ENCODE data around the gene OSBPL6.
"Not testable (repeated sequence)": the region's sequence is repeated elsewhere in the genome, so short reads cannot be mapped to it uniquely, and the experiment has no call there.

The OSBPL6 gene

DNA sequence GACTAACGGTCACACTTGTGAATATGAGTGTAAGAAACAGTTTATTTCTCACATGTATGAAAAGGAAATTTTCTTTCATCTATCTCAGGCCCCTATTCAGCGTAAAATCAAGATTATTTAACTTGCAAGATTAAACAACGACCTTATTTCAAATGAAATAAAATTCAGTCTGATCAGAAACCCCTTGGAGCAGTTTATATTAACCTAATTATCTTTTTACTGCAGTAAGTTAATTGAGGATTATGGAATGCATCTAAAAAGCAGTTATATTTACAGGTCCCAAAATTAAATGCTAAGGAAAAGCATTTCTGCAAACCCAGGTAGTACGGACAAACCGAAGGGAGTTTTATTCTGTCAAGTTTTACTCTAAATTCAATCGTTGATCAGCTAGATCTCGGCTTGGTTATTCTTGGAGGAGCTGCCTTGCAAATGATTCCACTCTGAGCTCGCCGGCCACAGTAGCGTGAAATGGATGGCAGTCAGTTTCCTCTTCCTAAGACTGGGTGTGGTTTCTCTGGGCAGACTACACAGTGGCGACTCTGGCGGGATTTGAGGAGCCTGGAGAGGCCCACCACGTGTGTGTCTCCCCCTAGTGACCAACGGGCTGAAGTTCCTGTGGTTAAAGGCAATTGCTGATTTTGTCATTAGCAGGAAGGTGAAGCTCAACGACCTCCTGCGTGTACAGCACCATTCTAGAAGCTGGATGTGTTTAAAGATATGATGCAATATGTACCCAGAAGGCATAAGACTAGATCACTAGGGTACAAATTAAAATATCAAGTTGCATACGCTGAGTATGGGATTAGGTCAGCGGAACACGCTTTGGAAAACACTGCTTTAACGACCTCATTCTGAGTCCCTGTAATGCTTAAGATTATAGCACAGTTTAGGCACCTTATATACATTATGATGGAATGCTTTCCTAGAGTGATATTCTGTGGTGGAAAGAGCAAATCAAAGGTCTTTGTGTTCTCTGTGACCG lies 220.2 kb downstream of the OSBPL6 start:
- DNase-seq: peak; percentile 8 to 50 (median 29)

DNA sequence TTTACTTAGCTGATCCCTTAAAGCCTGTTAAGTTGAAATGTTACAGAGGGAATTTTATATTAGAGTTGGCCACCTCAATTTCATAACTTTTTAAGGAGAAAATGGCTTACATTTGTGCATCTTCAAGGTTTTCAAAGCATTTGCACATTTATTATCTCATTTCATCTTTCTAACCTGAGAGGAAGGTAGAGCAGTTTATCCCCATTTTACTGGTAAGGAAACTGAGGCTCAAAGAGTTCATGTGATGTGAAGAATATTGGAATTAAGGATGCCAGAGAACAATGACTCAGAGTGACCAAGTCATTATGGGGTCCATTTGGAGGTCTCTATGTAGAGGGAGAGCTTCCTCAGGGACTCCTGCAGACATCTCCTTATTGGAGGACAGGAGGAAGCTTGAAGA lies 221.7 kb downstream of the OSBPL6 start:
- no peak for DNase-seq

DNA sequence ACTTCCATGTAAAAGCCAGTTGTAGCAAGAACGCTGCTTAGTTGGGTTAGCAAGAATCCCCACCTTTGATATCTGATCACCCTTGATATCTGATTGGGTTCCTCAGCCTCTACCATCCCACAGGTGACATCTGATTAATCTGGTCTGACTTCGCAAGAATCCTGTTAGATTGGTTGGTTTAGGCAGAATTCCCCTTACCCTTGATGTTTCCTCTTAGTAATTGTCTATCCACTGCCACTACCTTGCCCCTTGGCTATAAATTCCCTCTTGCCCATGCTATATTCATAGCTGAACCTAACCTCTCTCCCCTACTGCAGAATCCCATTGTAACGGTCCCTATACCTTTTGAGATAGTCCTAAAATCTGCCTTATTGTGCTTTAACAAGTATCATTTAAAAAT lies 223.6 kb downstream of the OSBPL6 start:
- no peak for DNase-seq

DNA sequence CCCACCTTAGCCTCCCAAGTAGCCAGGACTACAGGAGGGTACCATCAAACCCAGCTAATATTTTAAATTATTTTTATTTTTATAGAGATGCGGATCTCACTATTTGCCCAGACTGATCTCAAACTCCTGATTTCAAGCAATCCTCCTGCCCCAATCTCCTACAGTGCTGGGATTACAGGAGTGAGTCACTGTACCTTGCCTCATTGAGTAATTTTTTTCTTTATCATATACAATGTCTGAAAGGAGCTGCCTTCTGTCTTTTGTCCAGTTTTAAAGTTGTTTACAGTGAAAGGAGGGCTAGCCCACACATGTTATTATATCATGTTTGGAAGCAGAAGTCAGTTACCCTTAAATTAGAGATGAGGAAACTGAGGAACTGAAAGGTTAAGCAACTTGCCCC lies 224.1 kb downstream of the OSBPL6 start:
- DNase-seq: no peak

DNA sequence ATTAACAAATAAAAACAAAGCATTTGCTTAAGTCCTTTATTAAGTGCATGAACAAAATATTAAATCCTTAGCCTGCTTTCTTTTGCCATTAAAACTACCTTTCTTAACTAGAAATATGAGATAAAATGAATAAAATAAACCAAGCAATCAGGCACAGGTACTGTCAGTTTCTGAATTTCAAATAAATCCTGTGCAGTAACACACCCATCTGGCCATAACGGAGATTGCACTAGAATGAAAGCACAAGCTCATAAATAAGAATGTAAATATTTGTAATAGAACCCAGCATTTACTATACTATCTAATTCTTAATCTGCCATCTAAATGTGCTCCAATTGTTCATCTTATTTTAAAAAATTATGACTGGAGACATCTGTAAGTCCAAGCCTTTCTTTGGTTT lies 224.8 kb downstream of the OSBPL6 start:
- DNase-seq: no peak

DNA sequence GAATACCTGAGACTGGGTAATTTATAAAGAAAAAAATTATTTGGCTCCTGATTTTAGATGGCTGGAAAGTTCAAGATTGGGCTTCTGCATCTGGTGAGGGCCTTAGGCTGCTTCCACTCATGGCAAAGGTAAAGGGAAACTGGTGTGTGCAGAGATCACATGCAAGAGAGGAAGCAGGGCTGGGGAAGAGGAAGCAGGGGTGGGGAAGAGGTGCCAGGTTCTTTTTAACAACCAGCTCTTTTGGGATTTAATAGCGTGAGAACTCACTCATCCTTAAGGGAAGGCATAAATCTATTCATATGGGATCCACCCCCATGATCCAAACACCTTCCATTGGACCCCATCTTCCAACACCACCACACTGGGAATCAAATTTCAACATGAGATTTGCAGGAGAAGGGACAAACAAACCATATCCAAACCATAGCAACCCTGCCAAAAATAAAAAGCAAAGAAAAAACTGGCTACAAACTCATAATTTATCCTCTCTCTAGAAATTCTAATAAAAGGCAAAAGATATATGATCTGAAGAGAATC lies 226.2 kb downstream of the OSBPL6 start:
- DNase-seq: no peak

DNA sequence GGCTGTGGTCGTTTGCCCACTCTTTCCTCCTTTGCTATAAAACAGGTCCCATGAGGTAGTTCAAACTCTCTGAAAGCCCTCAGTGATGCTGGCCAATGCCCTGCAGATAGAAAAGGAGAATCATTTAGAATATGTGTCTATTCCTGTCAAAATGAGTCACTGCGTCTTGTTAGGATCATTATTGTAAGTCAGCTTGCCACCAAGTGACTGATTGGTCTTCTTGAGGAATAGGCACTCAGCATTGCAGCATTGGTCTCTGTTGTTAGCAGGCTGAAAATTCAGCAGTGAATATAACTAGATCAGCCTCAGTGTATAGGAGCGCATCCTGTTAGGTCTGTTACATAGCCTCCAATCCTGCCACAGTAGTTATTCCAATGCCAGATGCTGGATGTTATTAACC lies 227.8 kb downstream of the OSBPL6 start:
- DNase-seq: no peak

DNA sequence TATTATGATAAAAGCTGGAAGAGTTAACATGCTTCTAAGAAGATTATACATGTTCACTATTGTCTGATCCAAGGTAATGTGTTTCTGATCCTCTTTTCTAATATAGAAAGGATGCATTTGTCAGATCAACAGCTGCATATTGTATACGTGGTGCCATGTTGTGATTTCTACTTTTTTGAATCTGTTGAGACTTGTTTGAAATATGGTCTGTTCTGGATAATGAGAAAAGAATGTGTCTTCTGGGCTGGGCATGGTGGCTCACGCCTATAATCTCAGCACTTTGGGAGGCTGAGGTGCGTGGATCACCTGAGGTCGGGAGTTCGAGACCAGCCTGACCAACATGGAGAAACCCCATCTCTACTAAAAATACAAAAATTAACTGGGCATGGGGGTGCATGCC lies 229.4 kb downstream of the OSBPL6 start:
- not testable (repeated sequence) for DNase-seq

DNA sequence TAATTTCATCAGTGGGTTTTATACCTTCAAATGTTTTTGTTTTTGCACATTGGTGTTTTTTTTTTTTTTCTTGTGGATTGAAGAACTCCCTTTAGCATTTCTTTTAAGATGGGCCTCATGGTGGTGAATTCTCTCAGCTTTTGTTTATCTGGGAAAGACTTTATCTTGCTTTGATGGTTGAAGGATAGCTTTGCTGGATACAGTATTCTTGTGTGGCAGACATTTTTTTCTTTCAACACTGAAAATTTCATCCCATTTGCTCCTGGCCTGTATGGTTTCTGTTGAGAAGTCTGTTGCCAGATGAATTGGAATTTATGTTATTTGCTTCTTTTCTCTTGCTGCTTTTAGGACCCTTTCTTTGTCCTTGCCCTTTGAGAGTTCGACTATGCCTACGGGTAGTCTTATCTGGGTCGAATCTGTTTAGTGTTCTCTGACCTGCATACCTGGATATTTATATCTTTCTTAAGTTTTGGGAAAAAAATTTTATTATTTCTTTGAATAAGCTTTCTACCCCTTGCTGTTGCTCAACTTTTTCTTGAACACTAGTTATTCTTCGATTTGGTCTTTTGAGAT lies 231.0 kb downstream of the OSBPL6 start:
- DNase-seq: no peak

DNA sequence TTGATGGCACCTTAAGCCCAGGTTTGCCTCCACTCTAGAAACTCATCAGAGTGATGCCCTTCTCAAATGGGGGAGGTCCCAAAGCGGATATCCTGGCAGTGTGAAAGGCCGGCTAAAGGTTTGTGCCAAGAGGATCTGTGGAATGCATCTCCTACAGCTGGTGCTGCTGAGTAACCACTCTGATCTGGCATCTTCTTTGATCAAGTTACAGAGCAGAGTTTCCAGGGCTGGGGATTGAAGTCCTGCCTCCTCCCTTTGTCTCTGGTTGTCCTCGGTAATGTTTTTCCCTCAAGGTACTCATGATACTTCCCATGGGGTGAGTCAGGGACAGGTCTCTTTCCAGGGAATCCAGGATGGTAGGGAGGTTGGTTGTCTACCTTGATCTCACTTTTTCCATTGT lies 232.1 kb downstream of the OSBPL6 start:
- DNase-seq: no peak

DNA sequence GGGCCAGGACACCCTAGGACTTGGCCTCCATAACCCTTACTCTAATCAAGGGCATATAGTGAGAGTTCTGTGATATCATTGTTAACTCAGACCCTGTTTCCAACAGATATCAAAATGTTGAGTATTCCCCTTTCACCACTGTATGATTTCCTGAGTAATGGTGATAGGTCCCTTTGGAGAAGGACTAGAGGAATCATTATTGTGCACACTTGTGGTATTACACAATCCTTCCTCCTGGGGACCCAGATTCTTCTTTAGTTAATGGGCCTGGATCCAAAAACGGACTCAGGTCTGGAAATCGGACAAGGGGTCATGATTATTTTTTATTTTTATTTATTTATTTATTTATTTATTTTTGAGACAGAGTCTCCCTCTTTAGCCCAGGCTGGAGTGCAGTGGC lies 233.1 kb downstream of the OSBPL6 start:
- DNase-seq: no peak

DNA sequence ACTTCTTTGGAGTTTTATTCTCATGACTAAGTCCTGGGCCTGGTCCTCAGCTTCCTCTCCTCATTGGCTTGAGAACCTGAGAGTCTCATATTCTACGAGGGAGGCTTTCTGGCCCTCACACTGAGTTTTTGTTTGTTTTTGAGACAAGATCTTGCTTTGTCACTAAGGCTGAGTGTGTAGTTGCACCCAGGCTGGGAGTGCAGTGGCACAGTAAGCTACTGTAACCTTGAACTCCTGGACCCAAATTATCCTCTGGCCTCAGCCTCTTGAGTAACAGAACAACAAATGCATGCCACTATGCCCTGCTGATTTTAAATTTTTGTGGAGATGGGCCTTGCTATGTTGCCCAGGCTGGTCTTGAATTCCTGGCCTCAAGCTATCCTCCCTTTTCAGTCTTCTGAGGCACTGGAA lies 234.1 kb downstream of the OSBPL6 start:
- DNase-seq: no peak

DNA sequence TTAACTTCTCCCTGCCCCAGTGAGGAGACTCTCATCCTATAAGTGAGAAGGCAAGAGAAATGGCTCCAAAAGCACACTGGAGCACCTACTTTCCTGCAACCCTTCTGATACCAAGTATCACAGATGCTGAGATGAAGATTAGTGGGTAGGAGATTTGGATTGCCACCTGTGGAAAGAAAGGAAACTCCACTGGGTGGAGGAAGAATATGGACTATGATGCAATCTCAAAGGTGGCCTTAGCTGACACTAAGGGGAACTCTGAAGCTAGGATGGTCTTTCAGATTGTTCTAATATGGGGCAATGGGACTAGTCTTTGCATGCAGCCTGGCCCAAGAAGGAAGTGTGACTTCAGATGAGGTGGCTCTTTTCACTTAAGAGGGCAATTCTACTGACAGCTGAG lies 235.0 kb downstream of the OSBPL6 start:
- no peak for DNase-seq

DNA sequence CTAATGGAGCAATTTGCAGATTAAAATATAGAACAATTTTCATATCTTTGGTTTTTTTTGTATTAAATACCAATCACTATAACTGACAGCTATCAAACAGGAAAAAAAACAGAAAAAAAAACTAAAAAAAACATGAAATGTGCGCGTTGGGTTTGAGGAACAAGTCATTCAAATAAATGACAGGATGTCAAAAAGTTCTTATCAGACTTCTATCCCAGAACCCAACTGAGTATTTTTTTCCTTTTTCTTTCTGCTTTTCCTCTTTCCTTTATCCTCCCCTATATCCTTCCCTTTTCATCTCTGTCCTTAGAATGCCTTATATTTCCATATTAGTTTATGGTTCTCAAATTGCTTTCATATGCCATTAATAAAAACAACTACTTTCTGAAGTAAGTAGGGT lies 242.3 kb downstream of the OSBPL6 start:
- DNase-seq: no peak

DNA sequence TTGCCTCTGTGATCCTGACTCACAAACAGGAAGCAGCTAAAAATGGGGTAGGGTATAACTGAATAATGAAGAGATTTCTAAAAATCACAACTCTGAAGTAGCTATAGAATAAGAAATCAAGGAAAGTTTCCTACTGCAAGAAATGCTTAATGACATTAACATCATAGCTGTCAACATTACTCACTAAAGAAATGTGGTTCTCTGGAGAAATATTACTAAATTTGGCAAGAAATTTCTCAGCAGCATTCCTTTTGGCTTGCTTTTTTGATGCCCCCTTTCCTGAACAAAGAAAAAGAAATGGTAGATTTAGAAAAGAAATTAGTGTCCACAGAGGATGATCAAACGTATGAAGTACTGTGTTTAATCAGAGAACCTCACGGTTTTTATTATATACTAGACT lies 247.1 kb downstream of the OSBPL6 start:
- no peak for DNase-seq

DNA sequence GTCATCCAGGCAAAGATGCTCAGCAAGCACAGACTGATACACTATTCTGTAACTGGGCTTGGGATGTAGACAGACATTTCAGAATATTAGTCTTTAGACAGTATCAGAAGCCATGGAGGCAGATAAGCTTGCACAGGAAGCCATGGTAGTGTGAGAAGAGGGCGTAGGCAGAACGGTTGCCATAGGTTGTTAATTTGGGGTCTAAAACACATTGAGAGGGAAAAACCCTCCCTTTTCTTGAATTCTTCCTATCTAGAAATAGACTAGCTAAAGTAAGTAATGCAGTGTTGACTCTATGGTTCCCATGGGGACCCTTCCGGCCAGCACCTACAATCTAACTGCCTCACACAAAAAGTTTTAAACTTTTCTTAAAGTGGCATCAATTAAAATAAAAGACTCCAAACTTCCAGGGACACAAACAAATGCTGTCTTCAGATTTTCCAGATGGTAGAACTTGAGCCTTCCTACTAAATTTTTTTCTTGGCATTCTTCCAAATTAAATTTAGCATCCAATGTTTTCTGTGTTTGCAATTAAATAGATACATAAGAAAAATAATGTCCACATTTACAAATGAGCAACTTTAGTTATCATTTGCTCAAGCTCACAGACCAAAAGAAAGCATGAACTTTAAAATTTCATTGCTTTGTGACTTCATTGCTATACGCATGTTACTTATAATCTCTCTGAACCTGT lies 254.8 kb downstream of the OSBPL6 start:
- DNase-seq: no peak

DNA sequence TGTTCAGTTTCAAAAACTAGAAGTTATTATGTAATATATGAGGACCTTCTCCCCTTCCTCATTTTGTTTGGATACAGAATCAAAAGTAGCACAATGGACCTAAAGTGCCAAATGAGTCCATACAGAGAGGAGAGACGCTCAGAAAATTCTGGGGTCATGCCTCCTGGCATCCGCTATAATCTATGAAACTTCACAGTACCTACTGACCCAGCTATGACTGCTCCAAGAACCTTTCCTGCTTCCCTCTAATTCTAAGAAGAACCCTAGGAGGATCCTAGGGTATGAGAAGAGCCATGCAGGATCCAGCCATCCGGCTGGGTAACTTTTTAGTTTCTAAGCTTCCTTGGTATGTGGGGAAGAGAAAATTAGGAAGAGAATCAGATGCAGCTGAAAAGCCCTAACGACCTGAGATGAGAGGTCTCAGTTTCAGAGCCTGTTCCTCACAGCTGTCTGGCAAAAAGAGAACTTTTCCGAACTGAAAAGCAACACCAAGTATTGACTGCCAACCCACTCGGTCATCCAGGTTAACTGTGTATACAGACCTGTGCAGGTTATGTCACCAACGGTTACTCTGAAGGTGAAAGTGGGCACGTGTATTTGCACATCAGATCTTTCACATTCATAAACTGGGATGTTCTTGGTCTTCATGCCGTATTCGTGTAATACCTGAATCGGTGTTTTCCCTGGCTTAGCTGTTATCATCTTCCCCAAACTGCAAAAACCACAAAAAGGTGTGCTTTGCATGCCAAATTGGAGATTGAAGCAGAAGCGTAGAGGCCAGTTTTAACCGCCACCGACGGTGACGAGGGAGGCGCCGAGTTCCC lies 255.6 kb downstream of the OSBPL6 start:
- no peak for DNase-seq

DNA sequence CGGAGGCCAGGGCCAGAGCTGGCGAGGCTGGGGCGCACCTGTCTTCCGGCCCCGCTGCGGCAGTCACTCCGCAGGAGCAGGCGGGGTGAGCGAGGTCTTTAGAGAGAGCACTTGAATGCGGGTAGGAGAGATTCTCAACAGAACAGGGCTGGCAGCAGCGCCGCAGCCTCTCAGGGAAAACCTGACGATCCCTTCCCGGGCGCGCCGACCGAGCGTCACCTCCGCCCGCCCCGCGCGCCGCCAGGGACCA lies 256.1 kb downstream of the OSBPL6 start:
- peak in 2 of 4 experiments; percentile 73 to 74 for DNase-seq

DNA sequence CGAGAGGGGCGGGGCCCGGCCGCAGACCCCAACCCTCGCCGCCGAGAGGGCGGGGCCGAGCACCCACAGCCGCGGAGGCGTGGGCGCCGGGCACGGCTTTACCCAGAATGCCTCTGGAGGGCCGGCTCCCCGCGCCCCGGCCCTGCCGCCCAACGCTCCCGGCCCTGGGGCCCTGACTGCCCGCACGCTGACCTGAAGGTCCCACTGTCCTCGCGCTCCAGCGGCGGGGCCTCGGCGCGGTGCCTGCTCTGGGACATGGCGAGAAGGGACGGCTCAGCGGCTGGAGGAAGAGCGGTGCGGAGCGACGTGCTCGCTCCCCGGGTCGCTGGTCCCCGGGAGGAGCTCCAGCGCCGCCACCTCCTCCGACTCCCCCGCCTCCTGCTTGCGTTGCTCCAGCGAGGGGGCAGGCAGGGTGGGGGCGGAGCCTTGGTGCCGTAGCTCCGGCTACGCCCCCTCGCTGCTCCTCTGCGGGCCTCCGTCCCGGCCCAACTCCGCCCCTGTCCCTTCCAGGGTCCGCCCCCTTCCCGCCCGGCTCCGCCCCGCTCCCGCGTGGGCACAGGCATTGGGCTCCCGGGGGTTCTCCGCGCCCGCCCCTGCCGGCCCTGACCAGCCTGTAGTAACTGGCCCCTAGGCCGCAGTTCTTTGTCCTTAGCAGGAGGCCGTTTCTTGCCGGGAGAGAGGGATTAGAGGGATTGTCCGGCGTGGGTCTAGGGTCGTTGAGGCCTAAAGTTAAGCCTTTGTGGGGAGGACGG lies 256.6 kb downstream of the OSBPL6 start, which contains the start of the genes PJVK and PRKRA:
TSS of gene PJVK (plus strand) at position 605 of the 752 bp plus-strand sequence. CDS start 2,032 bp downstream, outside the sequence.
TSS of gene PRKRA (minus strand) at position 402 of the 752 bp plus-strand sequence. CDS start at position 257, 145 bp downstream.
- peak; percentile 76 to 95 (median 88) for DNase-seq

DNA sequence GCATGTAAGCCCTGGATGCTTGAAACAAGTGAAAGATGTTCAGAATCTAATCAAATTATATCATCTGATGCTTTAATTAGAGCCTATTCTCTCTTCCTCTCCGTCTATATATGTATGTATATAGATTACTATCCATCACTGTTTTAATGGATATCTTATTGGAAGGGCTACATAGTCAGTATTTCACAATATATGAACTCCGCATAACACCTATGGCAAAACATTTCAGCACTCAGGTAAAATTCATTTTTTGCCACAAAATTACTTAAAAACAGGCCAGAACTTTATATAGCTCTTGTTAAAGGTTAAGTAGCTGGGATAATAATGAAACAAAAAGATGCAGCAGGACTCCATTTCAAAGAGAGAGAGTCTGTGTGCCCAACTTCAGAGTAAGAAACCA lies 258.0 kb downstream of the OSBPL6 start:
- no peak for DNase-seq
